Dedifferentiated amniotic fluid mesenchymal stem cell (primary cell): ENCODE measurements around the gene KCNJ10.

Experiments used
- DNase-seq: peaks from one replicate; pipeline ENCODE4 v3.0.0-alpha.2; 2016; ENCODE audit errors: extremely low spot score

The KCNJ10 gene

DNA sequence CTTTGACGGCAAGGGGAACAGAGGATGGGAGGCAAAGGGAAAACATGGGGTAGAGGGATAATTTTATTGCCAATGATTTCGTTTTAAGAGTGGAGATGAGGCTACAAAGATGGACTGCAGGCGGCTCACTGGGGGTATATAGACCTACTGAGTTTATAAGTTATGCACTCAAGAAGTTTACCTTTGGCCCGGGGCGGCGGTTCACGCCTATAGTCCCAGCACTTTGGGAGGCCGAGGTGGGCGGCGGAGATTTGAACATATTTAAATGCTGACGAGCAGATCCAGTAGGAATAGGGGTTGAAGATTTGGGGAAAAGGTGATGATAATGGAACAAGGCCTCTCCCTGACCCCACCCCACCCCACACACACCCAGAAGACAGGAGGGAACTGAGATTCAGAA is 107.8 kb downstream of the KCNJ10 start:
- no peak for DNase-seq

DNA sequence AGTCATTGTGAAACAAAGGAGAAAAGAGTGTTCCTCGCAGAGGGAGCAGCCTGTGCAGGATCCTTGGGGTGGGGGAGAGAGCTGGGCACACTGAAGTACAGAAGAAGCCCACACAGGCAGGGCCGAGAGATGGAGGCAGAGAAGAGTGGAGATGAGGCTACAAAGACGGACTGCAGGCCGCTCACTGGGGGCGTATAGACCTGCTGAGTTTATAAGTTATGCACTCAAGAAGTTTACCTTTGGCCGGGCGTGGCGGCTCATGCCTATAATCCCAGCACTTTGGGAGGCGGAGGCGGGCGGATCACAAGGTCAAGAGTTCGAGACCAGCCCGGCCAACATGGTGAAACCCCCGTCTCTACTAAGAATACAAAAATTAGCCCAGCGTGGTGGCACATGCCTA is 108.3 kb downstream of the KCNJ10 start:
- DNase-seq = no peak

DNA sequence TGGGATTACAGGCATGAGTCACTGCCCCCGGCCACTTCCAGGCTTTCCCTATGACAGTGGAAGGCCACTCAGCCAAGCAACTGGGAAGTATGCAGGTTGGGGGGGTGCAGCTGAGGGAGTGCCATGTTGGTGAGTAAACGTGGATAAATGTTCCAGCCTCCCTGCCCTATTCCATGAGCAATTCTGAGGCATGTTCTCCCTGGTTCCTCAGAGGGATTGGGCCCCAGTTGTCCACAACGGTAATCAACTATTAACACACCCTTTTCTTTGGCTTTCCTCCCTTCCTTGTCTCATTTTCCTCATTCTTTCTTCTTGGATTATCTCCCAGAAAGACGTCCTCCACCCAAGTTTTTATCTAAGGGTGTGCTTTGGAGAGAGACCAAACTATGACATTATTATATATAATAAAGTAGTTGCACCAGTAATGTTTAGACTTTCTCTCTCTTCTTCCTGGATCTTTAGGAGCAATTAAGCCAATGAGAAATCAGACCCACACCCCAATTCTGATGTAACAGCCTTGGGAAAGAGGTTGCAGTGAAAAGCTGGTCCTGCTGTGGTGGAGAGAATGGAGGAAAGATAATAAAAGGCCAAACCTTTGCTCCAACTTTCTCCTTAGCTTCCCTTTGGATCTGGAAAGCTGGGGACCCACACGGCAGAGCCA is 109.1 kb downstream of the KCNJ10 start:
- peak; percentile 97 for DNase-seq

DNA sequence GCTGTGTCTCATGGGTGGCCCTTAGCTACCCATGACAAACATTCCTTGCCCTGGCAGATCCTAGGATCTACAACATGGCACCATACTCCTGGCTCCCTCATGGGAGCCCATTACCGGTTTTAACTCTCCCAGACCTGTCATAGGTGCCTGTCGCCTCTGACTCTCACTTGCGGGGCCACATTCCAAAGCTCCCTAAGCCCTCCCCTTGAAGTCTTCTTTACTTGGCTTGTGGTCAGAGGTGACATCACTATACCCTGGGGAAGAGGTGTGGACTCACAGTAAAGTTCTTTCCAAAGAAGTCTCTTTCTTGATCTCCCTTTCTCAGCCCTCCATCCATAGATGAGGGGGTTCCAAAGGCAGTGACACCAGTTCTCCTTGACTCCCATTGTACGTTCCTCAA is 110.5 kb downstream of the KCNJ10 start:
- no peak for DNase-seq

DNA sequence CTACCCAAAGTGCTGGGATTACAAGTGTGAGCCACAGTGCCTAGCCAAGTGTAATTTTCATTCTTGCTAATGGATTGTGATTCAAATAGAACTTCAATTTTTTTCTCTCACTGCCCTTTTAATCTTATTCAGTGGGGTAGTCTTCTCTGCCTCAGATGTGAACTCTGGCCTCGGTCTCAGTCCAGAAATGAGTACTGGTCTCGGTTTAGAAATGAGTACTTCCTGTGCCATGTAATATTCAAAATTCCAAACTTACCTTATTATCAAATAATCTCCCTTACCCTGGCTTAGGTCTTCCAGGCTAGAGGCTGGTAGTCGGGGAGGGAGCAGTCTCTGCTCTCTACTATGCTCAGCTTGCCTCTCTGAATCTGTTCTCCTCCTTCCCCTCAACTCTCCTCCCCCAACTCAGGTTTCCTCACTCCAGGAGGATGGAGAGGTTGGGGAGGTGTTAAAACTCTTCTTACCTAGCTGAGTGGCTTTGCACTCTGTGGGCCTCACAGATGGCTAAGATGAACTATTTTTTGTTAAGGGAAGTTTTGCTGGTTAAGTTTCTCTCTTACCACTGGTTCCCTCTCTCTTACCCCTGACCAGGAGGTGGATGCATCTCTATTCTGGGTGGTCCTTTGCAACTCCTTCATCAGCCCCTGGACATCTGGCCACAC is 111.1 kb downstream of the KCNJ10 start:
- DNase-seq = no peak

DNA sequence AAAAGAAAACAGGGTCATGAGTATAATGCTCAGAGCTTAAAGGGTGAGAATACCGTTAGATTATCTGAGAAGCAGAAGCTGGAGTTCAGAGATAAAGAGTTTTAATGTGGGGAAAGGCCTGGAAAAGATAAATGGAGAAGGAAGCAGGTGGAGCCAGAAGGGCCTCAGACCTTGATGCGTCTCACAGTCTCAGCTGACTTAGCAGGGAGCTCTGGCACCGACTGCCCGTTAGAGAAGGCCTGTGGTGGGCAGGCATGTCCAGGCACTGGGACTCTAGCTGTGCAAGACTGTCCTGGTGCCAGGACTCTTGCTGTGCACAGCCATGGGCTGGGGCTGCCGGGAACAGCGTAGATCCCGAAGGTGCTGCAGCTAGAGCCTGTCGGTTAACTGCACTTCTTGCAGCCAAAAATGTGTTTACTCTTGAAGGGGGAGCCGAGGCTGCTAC is 112.1 kb downstream of the KCNJ10 start:
- DNase-seq = no peak

DNA sequence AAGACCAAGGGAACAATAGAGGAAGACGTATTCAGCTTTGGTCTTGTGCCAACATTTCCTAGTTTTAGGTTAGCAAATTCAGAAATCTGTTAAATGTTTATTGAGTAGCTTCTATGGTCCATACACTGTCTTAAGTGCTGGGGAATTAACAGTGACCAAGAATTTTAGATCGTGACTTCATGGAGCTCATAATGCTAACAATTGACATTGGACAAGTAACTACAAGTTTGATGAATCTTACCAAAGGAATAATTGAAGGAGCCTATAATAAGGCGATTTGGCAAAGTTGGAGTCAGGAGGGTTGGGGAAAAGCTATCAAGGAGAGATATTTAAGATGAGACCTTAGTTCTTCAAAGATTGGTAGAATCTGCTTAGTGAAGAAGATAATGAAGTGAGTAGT is 114.5 kb downstream of the KCNJ10 start:
- no peak for DNase-seq

DNA sequence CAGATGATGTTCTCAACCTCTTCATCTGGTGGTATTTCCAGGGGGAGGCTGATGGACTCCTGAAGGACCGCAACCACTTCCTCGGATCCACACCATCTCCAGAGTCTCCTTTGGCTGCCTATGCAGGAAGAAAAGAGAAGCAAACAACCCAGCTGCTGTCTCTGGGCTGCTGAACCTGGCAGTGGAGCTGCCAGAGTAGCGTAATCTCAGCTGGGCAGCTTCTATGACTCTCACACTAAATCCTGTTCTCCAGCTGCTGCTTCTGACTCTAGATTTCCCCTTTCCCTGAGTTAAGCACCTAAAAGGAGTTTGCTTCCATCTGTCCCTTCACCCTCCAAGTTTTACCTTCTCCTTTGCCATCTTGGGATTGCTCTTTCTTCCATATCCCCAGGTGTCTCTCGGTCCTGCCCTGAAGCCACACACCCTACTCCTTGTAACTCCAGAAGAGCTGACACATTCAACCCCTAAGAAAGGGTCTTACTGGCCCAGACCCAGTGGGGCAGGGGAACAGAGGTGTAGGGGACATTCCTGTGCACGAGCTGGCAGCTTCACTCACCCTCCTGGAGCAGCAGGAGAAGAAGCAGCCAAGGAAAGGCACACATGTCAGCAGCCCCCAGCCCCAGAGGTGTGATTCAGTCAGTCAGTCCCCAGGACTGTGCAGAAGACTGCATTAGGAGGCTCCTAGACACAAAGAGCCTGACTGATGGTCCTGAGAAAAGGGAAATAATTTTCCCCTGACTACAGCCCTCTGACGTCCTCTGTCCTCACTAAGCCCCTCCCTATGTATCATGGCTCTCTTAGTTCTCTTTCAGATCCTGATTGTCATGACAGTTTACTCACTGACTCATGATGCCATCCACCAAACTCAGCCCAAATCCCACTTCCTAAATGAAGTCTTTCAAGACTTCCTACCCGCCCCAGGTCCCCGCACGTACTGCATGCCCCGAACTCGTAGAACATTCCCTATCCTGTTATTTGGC is 116.1 kb downstream of the KCNJ10 start, which contains the start of gene SLAMF9:
Gene SLAMF9 (minus strand): TSS at position 702 of the 980 bp plus-strand sequence. CDS start 100 bp downstream, at position 602.
- no peak for DNase-seq

DNA sequence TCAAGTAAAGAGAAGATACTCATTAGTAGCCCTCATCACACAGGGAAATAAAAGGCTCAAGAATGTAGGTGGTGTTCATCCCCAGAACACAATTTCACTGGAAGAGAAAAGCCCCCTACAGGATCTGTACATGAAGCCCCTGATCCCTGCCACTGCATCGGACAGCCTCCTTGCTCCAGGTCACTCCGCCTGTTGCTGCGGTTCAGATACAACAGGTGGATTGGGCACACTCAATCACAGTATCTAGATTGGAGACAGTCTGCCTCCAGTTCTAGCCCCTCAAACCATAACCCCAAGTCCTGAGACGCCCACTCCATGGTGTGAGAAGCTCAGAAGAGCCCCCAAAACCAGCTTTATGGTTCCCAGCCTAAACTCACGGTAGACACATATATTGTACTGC is 117.0 kb downstream of the KCNJ10 start:
- DNase-seq = no peak

DNA sequence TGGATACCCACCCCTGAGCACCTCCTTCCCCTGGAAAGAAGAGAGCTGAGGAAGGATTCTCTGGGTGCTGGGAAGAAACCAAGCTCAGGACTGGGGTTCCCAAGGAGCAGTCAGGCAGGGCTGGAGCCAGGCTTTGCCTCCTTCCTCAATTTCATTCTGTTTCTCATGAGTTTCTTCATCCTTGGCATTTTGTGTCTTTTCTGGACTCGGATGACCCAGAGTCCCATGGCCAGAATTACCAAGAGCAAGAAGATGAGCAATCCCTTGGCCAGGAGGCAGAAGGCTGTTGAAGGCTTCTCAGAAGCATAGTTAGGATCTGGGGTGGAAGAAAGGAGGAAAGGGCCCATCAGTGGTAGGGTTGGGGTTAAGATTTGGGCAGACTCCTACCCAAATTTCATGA is 118.4 kb downstream of the KCNJ10 start:
- DNase-seq = no peak

DNA sequence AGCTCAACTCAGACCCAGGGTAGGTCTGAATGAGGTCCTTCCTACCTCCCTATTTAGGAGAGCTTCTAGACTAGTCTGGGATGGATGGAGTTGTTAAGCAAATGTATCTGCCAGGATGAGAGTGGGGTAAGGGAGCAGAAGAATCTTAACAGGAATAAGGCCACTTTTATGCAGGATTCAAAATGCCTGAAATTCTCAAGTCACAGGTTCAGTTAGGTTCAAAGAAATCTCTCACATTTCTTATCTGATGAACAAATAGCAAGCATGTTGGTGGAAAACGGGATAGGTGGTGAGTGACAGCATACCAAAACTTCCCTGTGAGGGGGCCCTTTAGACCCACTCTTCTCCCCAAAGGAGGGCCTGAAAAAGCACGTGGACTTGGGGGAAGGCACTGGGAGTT is 118.9 kb downstream of the KCNJ10 start:
- DNase-seq = no peak

DNA sequence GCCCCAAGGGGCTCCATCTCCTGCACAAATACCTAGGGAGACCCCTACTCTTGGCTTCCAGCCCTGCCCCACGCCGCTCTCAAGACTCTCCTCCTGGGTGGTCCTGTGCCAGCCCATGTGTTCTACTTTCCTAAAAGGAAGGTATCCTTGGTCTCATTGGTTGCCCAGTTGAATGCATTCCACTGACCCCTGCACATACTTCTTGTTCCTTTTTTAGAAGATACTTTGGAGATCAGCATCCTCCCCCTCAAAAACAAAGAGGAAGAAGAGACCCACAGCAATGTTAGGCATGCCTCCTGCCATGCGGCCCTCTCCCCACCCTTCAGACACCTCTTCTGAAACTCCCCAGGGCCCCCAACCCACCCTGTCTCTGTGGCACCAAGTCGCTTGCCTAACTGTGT is 120.0 kb downstream of the KCNJ10 start:
- DNase-seq = no peak

DNA sequence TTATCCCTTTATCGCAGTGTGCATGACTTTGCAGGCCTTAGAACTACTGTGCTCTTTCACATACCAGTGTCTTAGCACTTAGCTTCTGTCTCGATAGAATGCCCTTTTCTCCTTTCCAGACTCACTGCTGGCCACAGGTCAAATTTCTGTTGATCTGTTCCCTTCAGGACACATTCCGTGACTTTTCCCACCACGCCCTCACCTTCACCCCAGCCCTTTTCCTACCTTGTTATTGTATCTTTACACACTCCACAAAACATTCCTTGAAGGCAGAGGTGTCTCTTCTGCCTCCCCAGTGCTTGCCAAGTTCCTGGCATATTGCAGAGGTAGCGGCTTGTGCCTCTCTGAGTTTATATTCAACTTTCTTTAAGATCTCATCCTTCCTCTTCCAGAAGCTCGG is 120.8 kb downstream of the KCNJ10 start:
- no peak for DNase-seq
